IPS-18c (cell line): ENCODE measurements around the gene SPRYD7.
"Not testable (repeated sequence)": the region's sequence is repeated elsewhere in the genome, so short reads cannot be mapped to it uniquely, and the experiment has no call there.

ENCODE experiments used
- H3K4me3 ChIP-seq: 2 replicates; pipeline ENCODE4 v1.7.0; 2013; ENCODE audit warnings: low read depth, mild to moderate bottlenecking, low read length, moderate library complexity; ENCODE audit not compliant: insufficient read depth
- H3K9me3 ChIP-seq: one replicate; pipeline ENCODE4 v1.6.1; 2013; ENCODE audit warnings: mild to moderate bottlenecking, low read length, moderate library complexity; ENCODE audit not compliant: control insufficient read depth, insufficient read depth

SPRYD7 gene

GRCh38 chr13:49936075-49936967, at the start of gene SPRYD7:
SPRYD7 (minus strand) TSS chr13:49936340; CDS start chr13:49936235, 105 bp downstream.
- H3K4me3 ChIP-seq: peak within 1 kb of the TSS; percentile 87
- no peaks in the 10 kb centered on the region for H3K9me3 ChIP-seq

GRCh38 chr13:49985129-49985528, 49.0 kb upstream of the SPRYD7 start:
- H3K4me3 ChIP-seq: no peak overlapping the region
- H3K9me3 ChIP-seq: no peaks in the 10 kb centered on the region

GRCh38 chr13:49980266-49980665, 44.1 kb upstream of the SPRYD7 start:
- no peak overlapping the region for H3K4me3 ChIP-seq
- H3K9me3 ChIP-seq: no peaks in the 10 kb centered on the region

- no peaks in the 10 kb centered on the region for H3K9me3 ChIP-seq
- no peak overlapping the region for H3K4me3 ChIP-seq
Observed at GRCh38 chr13:49977992-49978391, 41.9 kb upstream of the SPRYD7 start.

- no peak overlapping the region for H3K4me3 ChIP-seq
- no peaks in the 10 kb centered on the region for H3K9me3 ChIP-seq
Observed at GRCh38 chr13:49976314-49977258, 40.4 kb upstream of the SPRYD7 start.

- Histone ChIP-seq H3K4me3 (no peak overlapping the region), H3K9me3 (no peaks in the 10 kb centered on the region)
Observed at GRCh38 chr13:49975826-49976225, 39.7 kb upstream of the SPRYD7 start.

GRCh38 chr13:49972709-49973108, 36.6 kb upstream of the SPRYD7 start:
- H3K4me3 ChIP-seq: no peak overlapping the region
- no peaks in the 10 kb centered on the region for H3K9me3 ChIP-seq

GRCh38 chr13:49967456-49967855, 31.3 kb upstream of the SPRYD7 start:
- no peak overlapping the region for H3K4me3 ChIP-seq
- no peaks in the 10 kb centered on the region for H3K9me3 ChIP-seq

GRCh38 chr13:49958321-49958720, 22.2 kb upstream of the SPRYD7 start:
- no peaks in the 10 kb centered on the region for H3K9me3 ChIP-seq

GRCh38 chr13:49956131-49956530, 20.0 kb upstream of the SPRYD7 start:
- no peak overlapping the region for H3K4me3 ChIP-seq
- H3K9me3 ChIP-seq: no peaks in the 10 kb centered on the region

More at GRCh38 chr13:49958321-49958720, 22.2 kb upstream of the SPRYD7 start:
- no peak overlapping the region for H3K4me3 ChIP-seq

- H3K9me3 ChIP-seq: no peaks in the 10 kb centered on the region
- H3K4me3 ChIP-seq: no peak overlapping the region
Observed at GRCh38 chr13:49954674-49955455, 18.7 kb upstream of the SPRYD7 start.

- Histone ChIP-seq H3K9me3 (no peaks in the 10 kb centered on the region), H3K4me3 (no peak overlapping the region)
Observed at GRCh38 chr13:49953560-49953959, 17.4 kb upstream of the SPRYD7 start.

GRCh38 chr13:49951754-49952535, 15.8 kb upstream of the SPRYD7 start:
- Histone ChIP-seq H3K4me3 (no peak overlapping the region), H3K9me3 (no peaks in the 10 kb centered on the region)

GRCh38 chr13:49948777-49949270, 12.7 kb upstream of the SPRYD7 start:
- H3K9me3 ChIP-seq, H3K4me3 ChIP-seq: not testable (repeated sequence)

- Histone ChIP-seq H3K9me3 (no peaks in the 10 kb centered on the region), H3K4me3 (no peak overlapping the region)
Observed at GRCh38 chr13:49939321-49939720, 3.2 kb upstream of the SPRYD7 start.

GRCh38 chr13:49938921-49939320, 2.8 kb upstream of the SPRYD7 start:
- Histone ChIP-seq H3K9me3 (no peaks in the 10 kb centered on the region), H3K4me3 (no peak overlapping the region)
